GM12878 (cell line): ENCODE results near the gene NHSL2. TPM values are rescaled to one million over a fixed set of nuclear protein-coding genes. Genes with fewer than 3 reads are reported as not detected.

Experiments used
- ATAC-seq: fragments of 200-7000 bp; cut with Tn5 transposase; 3 replicates; pipeline ENCODE4 v1.9.1; 2020; ENCODE audit warnings: mild to moderate bottlenecking, moderate library complexity
- BruUV-seq: library from RNA; stranded (reverse); fragments of 400-500 nt; replicated peaks from 2 replicates; lab custom pipeline; 2021; lab: Mats Ljungman, UMichigan
- CTCF ChIA-PET: fragments of 300-600 bp; sonication (Branson Sonifier 250); formaldehyde crosslinking; extraction: SDS; loops from one replicate; lab custom pipeline; 2021; ENCODE audit warnings: inconsistent platforms; lab: Yijun Ruan, JAX
- POLR2A ChIA-PET: fragments of 350-600 bp; formaldehyde crosslinking; extraction: SDS; loops from one replicate; lab custom pipeline; 2021; ENCODE audit warnings: inconsistent platforms; lab: Charles Lee
- RAD21 ChIA-PET: fragments of 300-600 bp; sonication (Branson Sonifier 250); formaldehyde crosslinking; loops from one replicate; lab custom pipeline; 2023; ENCODE audit warnings: antibody characterized with exemption; ENCODE audit not compliant: unreplicated experiment; lab: Charles Lee
- SMC1A ChIA-PET: fragments of 300-600 bp; sonication (Branson Sonifier 250); formaldehyde crosslinking; loops from one replicate; lab custom pipeline; 2023; ENCODE audit not compliant: unreplicated experiment, uncharacterized antibody; lab: Charles Lee
- DNase-seq: peaks from one replicate; pipeline ENCODE4 v3.0.0-alpha.2; 2011; ENCODE audit warnings: low read depth, low spot score
- FAIRE-seq: peaks from 3 replicates; lab custom pipeline; 2011; peaks lifted over from hg19 to GRCh38; lab: Jason Lieb, UNC
- H2AFZ ChIP-seq: 2 replicates; pipeline ENCODE4 v1.6.0; 2011; ENCODE audit warnings: low read depth, low read length, control low read depth; ENCODE audit not compliant: control insufficient read depth
- H3K27ac ChIP-seq: 2 replicates; pipeline ENCODE4 v1.5.1; 2011; ENCODE audit warnings: control low read depth; ENCODE audit not compliant: control insufficient read depth, insufficient read depth
- H3K27me3 ChIP-seq, 2 experiments: replicated peaks in 1 of 2; 2 replicates each; pipeline versions ENCODE4 v1.6.0 to v1.6.1; 2011; ENCODE audit warnings: low read length in 1 of 2; ENCODE audit not compliant: control insufficient read depth in 2 of 2, insufficient read depth in 2 of 2
- H3K36me3 ChIP-seq, 2 experiments: 2 replicates each; pipeline ENCODE4 v1.5.1; 2011; ENCODE audit warnings: low read length in 1 of 2; ENCODE audit not compliant: control insufficient read depth in 2 of 2, insufficient read depth in 2 of 2
- H3K4me1 ChIP-seq: 2 replicates; pipeline ENCODE4 v1.6.1; 2011; ENCODE audit warnings: mild to moderate bottlenecking, low read length, moderate library complexity, mixed read lengths; ENCODE audit not compliant: control insufficient read depth, insufficient read depth
- H3K4me2 ChIP-seq: 2 replicates; pipeline ENCODE4 v1.6.0; 2011; ENCODE audit warnings: control low read depth; ENCODE audit not compliant: control insufficient read depth, insufficient read depth
- H3K4me3 ChIP-seq: fragments of 200-600 bp; sonication (generic); 2 replicates; pipeline ENCODE4 v1.5.1; 2016
- H3K79me2 ChIP-seq: 2 replicates; pipeline ENCODE4 v1.6.0; 2011; ENCODE audit warnings: low read length; ENCODE audit not compliant: control insufficient read depth, insufficient read depth
- H3K9ac ChIP-seq: 2 replicates; pipeline ENCODE4 v1.8.0; 2011; ENCODE audit warnings: low read length, control low read depth, mixed read lengths; ENCODE audit not compliant: control insufficient read depth, insufficient read depth
- H3K9me3 ChIP-seq: replicated peaks from 3 replicates; pipeline ENCODE4 v1.5.1; 2011; ENCODE audit warnings: mild to moderate bottlenecking, low read length; ENCODE audit not compliant: control insufficient read depth, insufficient read depth
- H4K20me1 ChIP-seq: 2 replicates; pipeline ENCODE4 v1.6.0; 2011; ENCODE audit not compliant: control insufficient read depth, insufficient read depth
- BCL11A ChIP-seq: IDR thresholded peaks from 2 replicates; pipeline ENCODE4 v1.6.1; 2011; ENCODE audit warnings: low read depth, low read length
- DPF2 ChIP-seq: fragments of 450-650 bp; IDR thresholded peaks from 2 replicates; pipeline ENCODE4 v1.6.1; 2017; ENCODE audit warnings: mild to moderate bottlenecking
- EP300 ChIP-seq, 2 experiments: fragments of 150-350 bp in 1 of 2; IDR thresholded peaks; 2 replicates each; pipeline ENCODE4 v1.6.1; 2011 to 2012; ENCODE audit warnings: low read depth in 2 of 2, low read length in 2 of 2, borderline replicate concordance in 1 of 2, improper control_type of control experiment in 1 of 2, inconsistent platforms in 1 of 2; ENCODE audit not compliant: control insufficient read depth in 1 of 2
- KAT2A ChIP-seq: conservative IDR thresholded peaks from 2 replicates; pipeline ENCODE4 v1.6.1; 2011; ENCODE audit warnings: low read depth, low read length; ENCODE audit not compliant: control insufficient read depth
- NFXL1 ChIP-seq: fragments of 450-650 bp; IDR thresholded peaks from 2 replicates; pipeline ENCODE4 v1.6.1; 2017; ENCODE audit warnings: antibody characterized with exemption, mild to moderate bottlenecking, borderline replicate concordance
- RCOR1 ChIP-seq: conservative IDR thresholded peaks from 2 replicates; pipeline ENCODE4 v1.6.1; 2012; ENCODE audit warnings: low read depth, low read length, improper control_type of control experiment
- STAT1 ChIP-seq: fragments of 450-650 bp; conservative IDR thresholded peaks from 2 replicates; pipeline ENCODE4 v1.6.1; 2014; ENCODE audit warnings: antibody characterized with exemption, mild to moderate bottlenecking
- TAF1 ChIP-seq: IDR thresholded peaks from 2 replicates; pipeline ENCODE4 v1.6.1; 2011; ENCODE audit warnings: mild to moderate bottlenecking, low read depth, low read length, borderline replicate concordance
- WGBS: methylation state at CpG from one replicate; pipeline ENCODE4 v1.1.6; 2016; ENCODE audit warnings: low lambda C conversion rate; ENCODE audit not compliant: insufficient replicate concordance, insufficient coverage; ENCODE audit errors: missing lambda C conversion rate; 5-methylcytosine and 5-hydroxymethylcytosine counted together
- in situ Hi-C: fragments of 300-500 bp; cut with MboI; formaldehyde crosslinking; loops from 9 replicates; pipeline ENCODE4 v1.14.3; 2018; ENCODE audit warnings: mixed read lengths
- intact Hi-C: fragments of 100-400 bp; cut with micrococcal nuclease; formaldehyde crosslinking; loops from one replicate; pipeline ENCODE4 v1.14.2; 2022; ENCODE audit not compliant: unreplicated experiment
- polyA plus RNA-seq, 11 experiments: library from polyadenylated mRNA; depleted of rRNA in 4 of 11; unstranded in 6 of 11; stranded (reverse) in 5 of 11; fragments of >200 nt; fragmentation: Nextera tagmentation in 4 of 11; fragmentation: Illumina TruSeq in 1 of 11; extraction: Ambion mirVana in 4 of 11; extraction: Trizol in 1 of 11; gene quantifications; 1 replicate in 1 of 11; 2 replicates in 10 of 11; pipeline versions ENCODE4 v1.2.1 to v1.2.3, GENCODE V29; 2011 to 2016; ENCODE audit warnings: inconsistent platforms in 2 of 11, missing spikeins in 2 of 11, low read depth in 1 of 11
- total RNA-seq, 4 experiments: library from RNA; depleted of rRNA in 3 of 4; stranded (reverse); fragments of >200 nt in 3 of 4; fragmentation: Illumina TruSeq in 1 of 4; extraction: Trizol in 1 of 4; gene quantifications; 2 replicates each; pipeline versions ENCODE4 v1.2.1 to v1.2.3, GENCODE V29; 2013 to 2021
- TF ChIP-seq, protein P1 (sequence below): fragments of 450-650 bp; formaldehyde crosslinking; IDR thresholded peaks from 2 replicates; pipeline ENCODE4 v1.4.0; 2022; ENCODE audit warnings: mild to moderate bottlenecking, moderate library complexity
- TF ChIP-seq, protein P2 (sequence below): IDR thresholded peaks from 2 replicates; pipeline ENCODE4 v1.6.1; 2012; ENCODE audit warnings: low read depth, low read length, improper control_type of control experiment
- TF ChIP-seq, protein P3 (sequence below): IDR thresholded peaks from 2 replicates; pipeline ENCODE4 v1.6.1; 2012; ENCODE audit warnings: low read depth, low read length, improper control_type of control experiment
- TF ChIP-seq, protein P4 (sequence below): IDR thresholded peaks from 2 replicates; pipeline ENCODE4 v1.6.1; 2011; ENCODE audit warnings: low read depth, mild to moderate bottlenecking, low read length, moderate library complexity, borderline replicate concordance; ENCODE audit errors: extremely low read depth

The NHSL2 gene
- total and polyA plus RNA-seq, 10 of the 15 experiments (the other 5 are each of a cell fraction or from before 2014, with no cell fraction given) = 0.05 to 0.53 (median 0.07) TPM; not detected in 2

DNA sequence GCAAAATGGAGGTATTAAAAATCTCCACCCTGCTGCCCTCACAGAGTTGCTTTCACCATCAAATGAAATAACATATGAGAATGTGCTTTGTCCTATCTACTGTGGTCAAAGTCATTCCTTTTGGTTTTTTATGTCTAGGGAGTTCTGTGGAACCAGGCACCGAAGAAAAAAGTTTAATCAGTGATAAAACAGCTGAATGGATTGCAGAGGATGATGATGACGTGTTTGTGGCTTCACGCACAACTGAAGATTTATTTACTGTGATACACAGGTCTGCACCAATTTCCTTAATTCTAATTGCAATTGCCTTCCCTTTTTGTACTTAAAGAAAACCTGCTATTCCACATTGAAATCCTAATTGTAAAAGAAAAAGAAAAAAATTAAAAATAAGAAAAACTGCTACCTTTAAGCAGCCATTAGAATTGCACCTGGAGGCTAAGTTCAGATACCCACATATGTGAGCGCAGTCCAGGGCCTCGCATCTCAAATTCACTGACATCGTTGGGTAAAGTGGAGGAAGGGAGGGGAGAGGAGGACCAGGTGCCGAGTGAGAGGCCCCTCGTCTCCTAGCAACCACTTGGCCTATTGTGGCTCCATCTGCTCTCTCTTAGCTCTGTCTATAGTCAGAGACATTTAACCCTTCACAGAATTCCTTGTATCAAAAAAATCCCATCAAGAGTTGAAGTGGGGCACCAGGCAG, 231.6 kb downstream of the NHSL2 start:
- no peaks in the 10 kb centered on the region for H3K9me3 ChIP-seq
- ChIA-PET RAD21 (no interaction called here), POLR2A (no interaction called here), SMC1A (no interaction called here)
- H3K9ac ChIP-seq = no peak overlapping the region
- WGBS = 14% methylated on average over 8 of the region's 8 CpGs
- H3K36me3 ChIP-seq = no peaks in the 10 kb centered on the region
- BruUV-seq = no TSS peak
- no peak overlapping the region for H3K4me2 ChIP-seq
- intact Hi-C loops = loop anchor here (2.0 kb wide), 1 partner anchor 39 kb away; the partner anchor contains the start of gene PIN4
- DNase-seq (no peak), ATAC-seq (no peak), FAIRE-seq (peak; percentile 44)
- in situ Hi-C loops = no loop called here
- no peak overlapping the region for H2AFZ ChIP-seq
- peaks cover 14% of the 10 kb centered on the region for H3K4me1 ChIP-seq
- 0 out of 4 replicates have a peak, but pooled peaks cover 0 to 2% of the 10 kb centered on the region in 2 experiments for H3K27me3 ChIP-seq
- no peaks in the 10 kb centered on the region for H4K20me1 ChIP-seq
- TF ChIP-seq, protein P1, sequence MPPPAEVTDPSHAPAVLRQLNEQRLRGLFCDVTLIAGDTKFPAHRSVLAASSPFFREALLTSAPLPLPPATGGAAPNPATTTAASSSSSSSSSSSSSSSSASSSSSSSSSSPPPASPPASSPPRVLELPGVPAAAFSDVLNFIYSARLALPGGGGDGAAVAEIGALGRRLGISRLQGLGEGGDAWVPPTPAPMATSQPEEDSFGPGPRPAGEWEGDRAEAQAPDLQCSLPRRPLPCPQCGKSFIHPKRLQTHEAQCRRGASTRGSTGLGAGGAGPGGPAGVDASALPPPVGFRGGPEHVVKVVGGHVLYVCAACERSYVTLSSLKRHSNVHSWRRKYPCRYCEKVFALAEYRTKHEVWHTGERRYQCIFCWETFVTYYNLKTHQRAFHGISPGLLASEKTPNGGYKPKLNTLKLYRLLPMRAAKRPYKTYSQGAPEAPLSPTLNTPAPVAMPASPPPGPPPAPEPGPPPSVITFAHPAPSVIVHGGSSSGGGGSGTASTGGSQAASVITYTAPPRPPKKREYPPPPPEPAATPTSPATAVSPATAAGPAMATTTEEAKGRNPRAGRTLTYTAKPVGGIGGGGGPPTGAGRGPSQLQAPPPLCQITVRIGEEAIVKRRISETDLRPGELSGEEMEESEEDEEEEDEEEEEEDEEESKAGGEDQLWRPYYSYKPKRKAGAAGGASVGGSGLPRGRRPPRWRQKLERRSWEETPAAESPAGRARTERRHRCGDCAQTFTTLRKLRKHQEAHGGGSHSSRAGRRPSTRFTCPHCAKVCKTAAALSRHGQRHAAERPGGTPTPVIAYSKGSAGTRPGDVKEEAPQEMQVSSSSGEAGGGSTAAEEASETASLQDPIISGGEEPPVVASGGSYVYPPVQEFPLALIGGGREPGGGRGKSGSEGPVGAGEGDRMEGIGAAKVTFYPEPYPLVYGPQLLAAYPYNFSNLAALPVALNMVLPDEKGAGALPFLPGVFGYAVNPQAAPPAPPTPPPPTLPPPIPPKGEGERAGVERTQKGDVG (CRISPR knock-in tag) = no peak
- no peak for TF ChIP-seq TAF1
- no peak for TF ChIP-seq DPF2
- TF ChIP-seq, protein P2, sequence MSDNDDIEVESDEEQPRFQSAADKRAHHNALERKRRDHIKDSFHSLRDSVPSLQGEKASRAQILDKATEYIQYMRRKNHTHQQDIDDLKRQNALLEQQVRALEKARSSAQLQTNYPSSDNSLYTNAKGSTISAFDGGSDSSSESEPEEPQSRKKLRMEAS = no peak
- no peak for TF ChIP-seq STAT1
- TF ChIP-seq BCL11A = no peak
- TF ChIP-seq, protein P3, sequence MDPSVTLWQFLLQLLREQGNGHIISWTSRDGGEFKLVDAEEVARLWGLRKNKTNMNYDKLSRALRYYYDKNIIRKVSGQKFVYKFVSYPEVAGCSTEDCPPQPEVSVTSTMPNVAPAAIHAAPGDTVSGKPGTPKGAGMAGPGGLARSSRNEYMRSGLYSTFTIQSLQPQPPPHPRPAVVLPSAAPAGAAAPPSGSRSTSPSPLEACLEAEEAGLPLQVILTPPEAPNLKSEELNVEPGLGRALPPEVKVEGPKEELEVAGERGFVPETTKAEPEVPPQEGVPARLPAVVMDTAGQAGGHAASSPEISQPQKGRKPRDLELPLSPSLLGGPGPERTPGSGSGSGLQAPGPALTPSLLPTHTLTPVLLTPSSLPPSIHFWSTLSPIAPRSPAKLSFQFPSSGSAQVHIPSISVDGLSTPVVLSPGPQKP = no peak
- TF ChIP-seq NFXL1 = no peak
- TF ChIP-seq, protein P4, sequence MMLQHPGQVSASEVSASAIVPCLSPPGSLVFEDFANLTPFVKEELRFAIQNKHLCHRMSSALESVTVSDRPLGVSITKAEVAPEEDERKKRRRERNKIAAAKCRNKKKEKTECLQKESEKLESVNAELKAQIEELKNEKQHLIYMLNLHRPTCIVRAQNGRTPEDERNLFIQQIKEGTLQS = no peak
- TF ChIP-seq KAT2A = no peak
- TF ChIP-seq RCOR1 = no peak
- no peak for TF ChIP-seq EP300 (IDR thresholded peaks at IDR 0.05; ENCODE audit: borderline replicate concordance in 1 of 2, control insufficient read depth in 1 of 2, low read depth in 2 of 2, low read length in 2 of 2)
- TF ChIP-seq, all 136 proteins: peak for 0
- H3K79me2 ChIP-seq = no peaks in the 10 kb centered on the region
- CTCF ChIA-PET = interaction anchor here (1.7 kb wide), 1 partner anchor 15 kb away, joined by 4 read pairs; no protein-coding TSS in a partner anchor
- no peak overlapping the region for H3K4me3 ChIP-seq
- H3K27ac ChIP-seq = no peak overlapping the region
